HepG2 (cell line): ENCODE data around the gene C2. TPM values are rescaled to one million over a fixed set of nuclear protein-coding genes. Genes with fewer than 3 reads are reported as not detected.

Source experiments
- FIP1L1 ChIP-seq: fragments of 200-400 bp; formaldehyde crosslinking; IDR thresholded peaks from 2 replicates; pipeline ENCODE4 v1.6.1; 2018; ENCODE audit warnings: low read depth, mild to moderate bottlenecking, low read length, moderate library complexity, borderline replicate concordance; ENCODE audit not compliant: insufficient read depth
- GFI1 ChIP-seq: sonication (generic); formaldehyde crosslinking; IDR thresholded peaks from 2 replicates; pipeline ENCODE4 v1.5.0; 2020; ENCODE audit warnings: missing genetic modification reagents, mild to moderate bottlenecking, borderline replicate concordance
- GPBP1L1 ChIP-seq: sonication (generic); formaldehyde crosslinking; IDR thresholded peaks from 2 replicates; pipeline ENCODE4 v1.5.0; 2020; ENCODE audit warnings: mild to moderate bottlenecking, missing genetic modification reagents
- HNRNPH1 ChIP-seq: fragments of 200-400 bp; formaldehyde crosslinking; optimal IDR thresholded peaks from 2 replicates; pipeline ENCODE3; 2017; ENCODE audit warnings: mild to moderate bottlenecking, low read depth, low read length
- HNRNPUL1 ChIP-seq: fragments of 200-400 bp; formaldehyde crosslinking; IDR thresholded peaks from 2 replicates; pipeline ENCODE4 v1.6.1; 2017; ENCODE audit warnings: low read depth, mild to moderate bottlenecking, low read length, moderate library complexity
- HOXD1 ChIP-seq: sonication (generic); formaldehyde crosslinking; IDR thresholded peaks from 2 replicates; pipeline ENCODE4 v1.5.0; 2020; ENCODE audit warnings: missing genetic modification reagents
- KDM5A ChIP-seq: fragments of 200-600 bp; sonication (generic); IDR thresholded peaks from 2 replicates; pipeline ENCODE4 v1.7.0; 2018; ENCODE audit warnings: antibody characterized with exemption, mild to moderate bottlenecking, low read length, borderline replicate concordance
- MED8 ChIP-seq: sonication (generic); formaldehyde crosslinking; IDR thresholded peaks from 2 replicates; pipeline ENCODE4 v1.8.1; 2023; ENCODE audit warnings: mild to moderate bottlenecking, missing genetic modification reagents; ENCODE audit not compliant: insufficient replicate concordance
- RFX1 ChIP-seq: fragments of 450-650 bp; IDR thresholded peaks from 2 replicates; pipeline ENCODE4 v1.6.1; 2017
- RNF2 ChIP-seq: fragments of 450-650 bp; conservative IDR thresholded peaks from 2 replicates; pipeline ENCODE4 v1.6.1; 2016; ENCODE audit warnings: low read depth
- SALL2 ChIP-seq: sonication (generic); formaldehyde crosslinking; IDR thresholded peaks from 2 replicates; pipeline ENCODE4 v1.8.1; 2023; ENCODE audit warnings: mild to moderate bottlenecking, missing genetic modification reagents, inconsistent platforms
- YEATS4 ChIP-seq: sonication (generic); formaldehyde crosslinking; IDR thresholded peaks from 2 replicates; pipeline ENCODE4 v1.4.0; 2020; ENCODE audit warnings: missing genetic modification reagents, borderline replicate concordance
- ZC3H4 ChIP-seq: sonication (generic); formaldehyde crosslinking; IDR thresholded peaks from 2 replicates; pipeline ENCODE4 v1.4.0; 2020; ENCODE audit warnings: missing genetic modification reagents, borderline replicate concordance
- ZNF335 ChIP-seq: sonication (generic); formaldehyde crosslinking; IDR thresholded peaks from 2 replicates; pipeline ENCODE4 v1.4.0; 2020; ENCODE audit warnings: missing genetic modification reagents
- ZNF354B ChIP-seq: sonication (generic); formaldehyde crosslinking; IDR thresholded peaks from 2 replicates; pipeline ENCODE4 v1.8.0; 2022; ENCODE audit warnings: mild to moderate bottlenecking, missing genetic modification reagents
- ZNF446 ChIP-seq: sonication (generic); formaldehyde crosslinking; IDR thresholded peaks from 2 replicates; pipeline ENCODE4 v1.5.0; 2020; ENCODE audit warnings: mild to moderate bottlenecking, missing genetic modification reagents
- ZNF589 ChIP-seq: sonication (generic); formaldehyde crosslinking; conservative IDR thresholded peaks from 2 replicates; pipeline ENCODE4 v1.8.0; 2022; ENCODE audit warnings: mild to moderate bottlenecking, moderate library complexity, missing genetic modification reagents
- ZNF644 ChIP-seq: IDR thresholded peaks from 2 replicates; pipeline ENCODE4 v1.6.1; 2016; ENCODE audit warnings: low read depth
- ZNF766 ChIP-seq: sonication (generic); formaldehyde crosslinking; IDR thresholded peaks from 2 replicates; pipeline ENCODE4 v1.5.0; 2020; ENCODE audit warnings: missing genetic modification reagents, borderline replicate concordance
- ZNF83 ChIP-seq: sonication (generic); formaldehyde crosslinking; IDR thresholded peaks from 2 replicates; pipeline ENCODE4 v1.4.0; 2020; ENCODE audit warnings: missing genetic modification reagents, mild to moderate bottlenecking, borderline replicate concordance
- ZNF839 ChIP-seq: sonication (generic); formaldehyde crosslinking; IDR thresholded peaks from 2 replicates; pipeline ENCODE4 v1.4.0; 2020; ENCODE audit warnings: missing genetic modification reagents, mild to moderate bottlenecking, borderline replicate concordance
- ZNF879 ChIP-seq: sonication (generic); formaldehyde crosslinking; IDR thresholded peaks from 2 replicates; pipeline ENCODE4 v1.8.1; 2023; ENCODE audit warnings: missing genetic modification reagents
- ZSCAN29 ChIP-seq: sonication (generic); formaldehyde crosslinking; conservative IDR thresholded peaks from 2 replicates; pipeline ENCODE4 v1.4.0; 2020; ENCODE audit warnings: mild to moderate bottlenecking, missing genetic modification reagents
- polyA plus RNA-seq, 8 experiments: library from polyadenylated mRNA; depleted of rRNA in 3 of 8; stranded (reverse) in 7 of 8; unstranded in 1 of 8; fragments of >200 nt; fragmentation: Illumina TruSeq in 4 of 8; extraction: Trizol in 4 of 8; gene quantifications; 2 replicates each; pipeline versions ENCODE4 v1.2.1 to v1.2.3, GENCODE V29; 2011 to 2016; ENCODE audit warnings: low read depth in 4 of 8, missing spikeins in 1 of 8, mixed read lengths in 1 of 8; ENCODE audit not compliant: insufficient read depth in 1 of 8
- total RNA-seq, 5 experiments: library from RNA; depleted of rRNA; stranded (reverse); fragments of >200 nt; fragmentation: Illumina TruSeq; extraction: Trizol; gene quantifications; 2 replicates each; pipeline ENCODE4 v1.2.3, GENCODE V29; 2016; ENCODE audit warnings: low read depth in 1 of 5
- TF ChIP-seq, protein P1 (sequence below): sonication (generic); formaldehyde crosslinking; IDR thresholded peaks from 2 replicates; pipeline ENCODE4 v1.4.0; 2020; ENCODE audit warnings: missing genetic modification reagents
- TF ChIP-seq, protein P2 (sequence below): sonication (generic); formaldehyde crosslinking; IDR thresholded peaks from 2 replicates; pipeline ENCODE4 v1.8.0; 2022; ENCODE audit warnings: mild to moderate bottlenecking, missing genetic modification reagents

The C2 gene
- total and polyA plus RNA-seq, 2 of the 13 experiments (the other 11 are each of a cell fraction or from before 2014, with no cell fraction given), result 165 to 307 TPM

DNA sequence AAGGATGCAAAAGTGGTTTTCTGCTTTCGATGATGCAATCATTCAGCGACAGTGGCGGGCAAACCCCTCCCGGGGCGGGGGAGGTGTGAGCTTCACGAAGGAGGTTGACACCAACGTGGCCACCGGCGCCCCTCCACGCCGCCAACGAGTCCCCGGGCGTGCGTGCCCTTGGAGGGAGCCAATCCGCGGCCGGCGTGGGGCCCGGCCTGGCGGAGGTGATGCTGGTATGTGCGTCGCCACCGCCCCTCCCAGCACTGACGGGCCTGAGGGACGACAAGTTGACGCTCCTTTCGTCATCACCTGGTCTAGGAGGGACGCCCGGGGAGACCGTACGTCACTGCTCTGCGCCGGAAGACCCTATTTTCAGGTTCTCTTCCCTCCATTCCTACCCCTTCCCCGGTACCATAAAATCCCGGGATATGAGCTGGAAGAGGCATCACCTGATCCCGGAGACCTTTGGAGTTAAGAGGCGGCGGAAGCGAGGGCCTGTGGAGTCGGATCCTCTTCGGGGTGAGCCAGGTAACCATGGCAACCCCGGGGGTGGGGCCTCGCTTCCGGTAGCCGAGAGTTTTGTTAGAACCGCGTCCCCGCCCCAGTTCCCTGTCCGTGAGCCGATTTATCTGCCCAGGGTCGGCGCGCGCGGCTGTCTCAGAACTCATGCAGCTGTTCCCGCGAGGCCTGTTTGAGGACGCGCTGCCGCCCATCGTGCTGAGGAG is 44.6 kb downstream of the C2 start, which contains the start of gene DXO (continued):
- TF ChIP-seq, protein P1, sequence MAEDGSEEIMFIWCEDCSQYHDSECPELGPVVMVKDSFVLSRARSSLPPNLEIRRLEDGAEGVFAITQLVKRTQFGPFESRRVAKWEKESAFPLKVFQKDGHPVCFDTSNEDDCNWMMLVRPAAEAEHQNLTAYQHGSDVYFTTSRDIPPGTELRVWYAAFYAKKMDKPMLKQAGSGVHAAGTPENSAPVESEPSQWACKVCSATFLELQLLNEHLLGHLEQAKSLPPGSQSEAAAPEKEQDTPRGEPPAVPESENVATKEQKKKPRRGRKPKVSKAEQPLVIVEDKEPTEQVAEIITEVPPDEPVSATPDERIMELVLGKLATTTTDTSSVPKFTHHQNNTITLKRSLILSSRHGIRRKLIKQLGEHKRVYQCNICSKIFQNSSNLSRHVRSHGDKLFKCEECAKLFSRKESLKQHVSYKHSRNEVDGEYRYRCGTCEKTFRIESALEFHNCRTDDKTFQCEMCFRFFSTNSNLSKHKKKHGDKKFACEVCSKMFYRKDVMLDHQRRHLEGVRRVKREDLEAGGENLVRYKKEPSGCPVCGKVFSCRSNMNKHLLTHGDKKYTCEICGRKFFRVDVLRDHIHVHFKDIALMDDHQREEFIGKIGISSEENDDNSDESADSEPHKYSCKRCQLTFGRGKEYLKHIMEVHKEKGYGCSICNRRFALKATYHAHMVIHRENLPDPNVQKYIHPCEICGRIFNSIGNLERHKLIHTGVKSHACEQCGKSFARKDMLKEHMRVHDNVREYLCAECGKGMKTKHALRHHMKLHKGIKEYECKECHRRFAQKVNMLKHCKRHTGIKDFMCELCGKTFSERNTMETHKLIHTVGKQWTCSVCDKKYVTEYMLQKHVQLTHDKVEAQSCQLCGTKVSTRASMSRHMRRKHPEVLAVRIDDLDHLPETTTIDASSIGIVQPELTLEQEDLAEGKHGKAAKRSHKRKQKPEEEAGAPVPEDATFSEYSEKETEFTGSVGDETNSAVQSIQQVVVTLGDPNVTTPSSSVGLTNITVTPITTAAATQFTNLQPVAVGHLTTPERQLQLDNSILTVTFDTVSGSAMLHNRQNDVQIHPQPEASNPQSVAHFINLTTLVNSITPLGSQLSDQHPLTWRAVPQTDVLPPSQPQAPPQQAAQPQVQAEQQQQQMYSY (CRISPR knock-in tag), result no peak
- TF ChIP-seq GPBP1L1 (CRISPR knock-in tag), result no peak
- peak; percentile 65 for TF ChIP-seq SALL2 (CRISPR knock-in tag)
- peak; percentile 97 for TF ChIP-seq RFX1
- no peak for TF ChIP-seq ZC3H4 (CRISPR knock-in tag)
- peak; percentile 55; the same call in 1 of the 2 replicates for TF ChIP-seq ZSCAN29
- TF ChIP-seq ZNF354B (CRISPR knock-in tag), result no peak
- TF ChIP-seq ZNF83 (CRISPR knock-in tag), result no peak; the same call in 1 of the 2 replicates
- TF ChIP-seq ZNF446 (CRISPR knock-in tag), result no peak
- TF ChIP-seq YEATS4 (CRISPR knock-in tag), result peak; percentile 86
- 0 out of 2 replicates have a peak, but pooled peaks have one; percentile 27 for TF ChIP-seq FIP1L1
- peak; percentile 14; the same call in 1 of the 2 replicates for TF ChIP-seq HOXD1 (CRISPR knock-in tag)
- TF ChIP-seq ZNF879, result no peak
- TF ChIP-seq, protein P2, sequence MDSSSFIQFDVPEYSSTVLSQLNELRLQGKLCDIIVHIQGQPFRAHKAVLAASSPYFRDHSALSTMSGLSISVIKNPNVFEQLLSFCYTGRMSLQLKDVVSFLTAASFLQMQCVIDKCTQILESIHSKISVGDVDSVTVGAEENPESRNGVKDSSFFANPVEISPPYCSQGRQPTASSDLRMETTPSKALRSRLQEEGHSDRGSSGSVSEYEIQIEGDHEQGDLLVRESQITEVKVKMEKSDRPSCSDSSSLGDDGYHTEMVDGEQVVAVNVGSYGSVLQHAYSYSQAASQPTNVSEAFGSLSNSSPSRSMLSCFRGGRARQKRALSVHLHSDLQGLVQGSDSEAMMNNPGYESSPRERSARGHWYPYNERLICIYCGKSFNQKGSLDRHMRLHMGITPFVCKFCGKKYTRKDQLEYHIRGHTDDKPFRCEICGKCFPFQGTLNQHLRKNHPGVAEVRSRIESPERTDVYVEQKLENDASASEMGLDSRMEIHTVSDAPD (CRISPR knock-in tag), result peak; percentile 62; the same call in 1 of the 2 replicates
- TF ChIP-seq ZNF589 (CRISPR knock-in tag), result peak; percentile 96
- no peak for TF ChIP-seq GFI1
- peak; percentile 75 for TF ChIP-seq ZNF335
- TF ChIP-seq RNF2, result peak; percentile 61
- 0 out of 2 replicates have a peak, but pooled peaks have one; percentile 46 for TF ChIP-seq ZNF644 (CRISPR knock-in tag)
- TF ChIP-seq ZNF839 (CRISPR knock-in tag), result peak; percentile 94
- no peak for TF ChIP-seq HNRNPH1
- TF ChIP-seq MED8 (CRISPR knock-in tag), result no peak
- no peak for TF ChIP-seq HNRNPUL1
- TF ChIP-seq KDM5A, result peak; percentile 99
- peak; percentile 68; the same call in 1 of the 2 replicates for TF ChIP-seq ZNF766 (CRISPR knock-in tag)
